ENCODE results near the gene WWC1. TPM values are rescaled to one million over a fixed set of nuclear protein-coding genes. Genes with fewer than 3 reads are reported as not detected.

Gene WWC1
- total RNA-seq, 1 experiment from 2014 or later, result 190 TPM

GRCh38 chr5:168427224-168427623 is 135.8 kb downstream of the WWC1 start:
- Mint-ChIP-seq H3K27ac (ENCODE audit: unreplicated experiment) (no peak overlapping the region), H3K36me3 (ENCODE audit: insufficient read depth, unreplicated experiment) (peaks cover 65% of the 10 kb centered on the region), H3K27me3 (ENCODE audit: unreplicated experiment) (no peaks in the 10 kb centered on the region), H3K4me1 (ENCODE audit: low read depth, unreplicated experiment) (peaks cover 9% of the 10 kb centered on the region), H3K9me3 (ENCODE audit: low read depth, unreplicated experiment) (no peaks in the 10 kb centered on the region), H3K4me3 (ENCODE audit: low read depth, unreplicated experiment) (no peak overlapping the region)
- no TSS peak for BruUV-seq (replicated peaks)
- TF ChIP-seq CTCF (IDR thresholded peaks at IDR 0.05; ENCODE audit: unreplicated experiment), result no peak
- intact Hi-C loops (cut with micrococcal nuclease; ENCODE audit: unreplicated experiment), result no loop called here
- DNase-seq, result no peak
- CTCF ChIA-PET, result no interaction called here

GRCh38 chr5:168428552-168428951 is 137.1 kb downstream of the WWC1 start:
- CTCF ChIA-PET, result no interaction called here
- Mint-ChIP-seq H3K9me3 (ENCODE audit: low read depth, unreplicated experiment) (no peaks in the 10 kb centered on the region), H3K4me3 (ENCODE audit: low read depth, unreplicated experiment) (no peak overlapping the region), H3K36me3 (ENCODE audit: insufficient read depth, unreplicated experiment) (peaks cover 67% of the 10 kb centered on the region), H3K4me1 (ENCODE audit: low read depth, unreplicated experiment) (peaks cover 8% of the 10 kb centered on the region), H3K27ac (ENCODE audit: unreplicated experiment) (no peak overlapping the region), H3K27me3 (ENCODE audit: unreplicated experiment) (no peaks in the 10 kb centered on the region)
- intact Hi-C loops (cut with micrococcal nuclease; ENCODE audit: unreplicated experiment), result no loop called here
- no peak for DNase-seq
- no peak for TF ChIP-seq CTCF (IDR thresholded peaks at IDR 0.05; ENCODE audit: unreplicated experiment)
- no TSS peak for BruUV-seq (replicated peaks)

- Mint-ChIP-seq H3K4me3 (ENCODE audit: low read depth, unreplicated experiment) (no peak overlapping the region), H3K27ac (ENCODE audit: unreplicated experiment) (no peak overlapping the region), H3K36me3 (ENCODE audit: insufficient read depth, unreplicated experiment) (peaks cover 68% of the 10 kb centered on the region), H3K4me1 (ENCODE audit: low read depth, unreplicated experiment) (peaks cover 8% of the 10 kb centered on the region), H3K27me3 (ENCODE audit: unreplicated experiment) (no peaks in the 10 kb centered on the region), H3K9me3 (ENCODE audit: low read depth, unreplicated experiment) (no peaks in the 10 kb centered on the region)
- no peak for DNase-seq
- intact Hi-C loops (cut with micrococcal nuclease; ENCODE audit: unreplicated experiment), result no loop called here
- TF ChIP-seq CTCF (IDR thresholded peaks at IDR 0.05; ENCODE audit: unreplicated experiment), result no peak
- CTCF ChIA-PET, result interaction anchor here (0.6 kb wide), 1 partner anchor 48 kb away, joined by 4 read pairs; no protein-coding TSS in a partner anchor
- no TSS peak for BruUV-seq (replicated peaks)
Measured at GRCh38 chr5:168430296-168430695, 138.9 kb downstream of the WWC1 start.

- CTCF ChIA-PET, result interaction anchor here (1.4 kb wide), 1 partner anchor 10 kb away, joined by 4 read pairs; no protein-coding TSS in a partner anchor
- TF ChIP-seq CTCF (IDR thresholded peaks at IDR 0.05; ENCODE audit: unreplicated experiment), result no peak
- intact Hi-C loops (cut with micrococcal nuclease; ENCODE audit: unreplicated experiment), result no loop called here
- Mint-ChIP-seq H3K4me3 (ENCODE audit: low read depth, unreplicated experiment) (no peak overlapping the region), H3K27ac (ENCODE audit: unreplicated experiment) (no peak overlapping the region), H3K27me3 (ENCODE audit: unreplicated experiment) (no peaks in the 10 kb centered on the region), H3K36me3 (ENCODE audit: insufficient read depth, unreplicated experiment) (peaks cover 76% of the 10 kb centered on the region), H3K9me3 (ENCODE audit: low read depth, unreplicated experiment) (no peaks in the 10 kb centered on the region), H3K4me1 (ENCODE audit: low read depth, unreplicated experiment) (peaks cover 18% of the 10 kb centered on the region)
- DNase-seq, result no peak
- BruUV-seq (replicated peaks), result no TSS peak
Measured at GRCh38 chr5:168432903-168433302, 141.5 kb downstream of the WWC1 start.

Measured in Calu3 (cell line).